ENCODE results near the gene MIOX. TPM values are rescaled to one million over a fixed set of nuclear protein-coding genes. Genes with fewer than 3 reads are reported as not detected.

Gene MIOX
- total RNA-seq, 4 donors from 2014 or later: not detected

- TF ChIP-seq CTCF (IDR thresholded peaks at IDR 0.05; ENCODE audit: low read depth): no peak
These were observed 31.0 kb downstream of the MIOX start for GRCh38 chr22:50517495-50518260.

- TF ChIP-seq CTCF (IDR thresholded peaks at IDR 0.05; ENCODE audit: low read depth): no peak
These were observed 31.9 kb downstream of the MIOX start for GRCh38 chr22:50518606-50519005.

GRCh38 chr22:50519151-50519550 is 32.5 kb downstream of the MIOX start:
- TF ChIP-seq CTCF (IDR thresholded peaks at IDR 0.05; ENCODE audit: low read depth): no peak

- no peak for TF ChIP-seq CTCF (IDR thresholded peaks at IDR 0.05; ENCODE audit: low read depth)
These were observed 34.3 kb downstream of the MIOX start for GRCh38 chr22:50520826-50521453.

GRCh38 chr22:50521710-50522109 is 35.1 kb downstream of the MIOX start:
- no peak for TF ChIP-seq CTCF (IDR thresholded peaks at IDR 0.05; ENCODE audit: low read depth)

GRCh38 chr22:50522208-50522805 is 35.6 kb downstream of the MIOX start:
- TF ChIP-seq CTCF (IDR thresholded peaks at IDR 0.05; ENCODE audit: low read depth): no peak

GRCh38 chr22:50522806-50523438 is 36.3 kb downstream of the MIOX start:
- no peak for TF ChIP-seq CTCF (IDR thresholded peaks at IDR 0.05; ENCODE audit: low read depth)
